Measurements from ENCODE around the gene RBBP4. TPM values are rescaled to one million over a fixed set of nuclear protein-coding genes. Genes with fewer than 3 reads are reported as not detected.

RBBP4 gene
- total RNA-seq, 1 donor: 109 TPM

- DNase-seq (ENCODE audit: low read depth): no peak
- no peak overlapping the region for H3K4me3 ChIP-seq (ENCODE audit: low read depth, low read length)
- no peak for TF ChIP-seq CTCF (IDR thresholded peaks at IDR 0.05; ENCODE audit: insufficient read depth, low read length)
Measured at GRCh38 chr1:32715901-32716311, 64.9 kb downstream of the RBBP4 start.

- no peak for DNase-seq (ENCODE audit: low read depth)
- no peak for TF ChIP-seq CTCF (IDR thresholded peaks at IDR 0.05; ENCODE audit: insufficient read depth, low read length)
Measured at GRCh38 chr1:32716312-32717148, 65.5 kb downstream of the RBBP4 start.

GRCh38 chr1:32717503-32717902, 66.5 kb downstream of the RBBP4 start:
- no peak for DNase-seq (ENCODE audit: low read depth)
- TF ChIP-seq CTCF (IDR thresholded peaks at IDR 0.05; ENCODE audit: insufficient read depth, low read length): no peak
- H3K4me3 ChIP-seq (ENCODE audit: low read depth, low read length): no peak overlapping the region

More at GRCh38 chr1:32716312-32717148, 65.5 kb downstream of the RBBP4 start:
- no peak overlapping the region for H3K4me3 ChIP-seq (ENCODE audit: low read depth, low read length)

- no peak for TF ChIP-seq CTCF (IDR thresholded peaks at IDR 0.05; ENCODE audit: insufficient read depth, low read length)
- no peak for DNase-seq (ENCODE audit: low read depth)
Measured at GRCh38 chr1:32718036-32718435, 67.0 kb downstream of the RBBP4 start.

GRCh38 chr1:32718527-32718926, 67.5 kb downstream of the RBBP4 start:
- H3K4me3 ChIP-seq (ENCODE audit: low read depth, low read length): no peak overlapping the region
- TF ChIP-seq CTCF (IDR thresholded peaks at IDR 0.05; ENCODE audit: insufficient read depth, low read length): no peak
- DNase-seq (ENCODE audit: low read depth): no peak

More at GRCh38 chr1:32718036-32718435, 67.0 kb downstream of the RBBP4 start:
- H3K4me3 ChIP-seq (ENCODE audit: low read depth, low read length): no peak overlapping the region

- no peak for DNase-seq (ENCODE audit: low read depth)
- H3K4me3 ChIP-seq (ENCODE audit: low read depth, low read length): no peak overlapping the region
- TF ChIP-seq CTCF (IDR thresholded peaks at IDR 0.05; ENCODE audit: insufficient read depth, low read length): no peak
Measured at GRCh38 chr1:32719681-32720275, 68.8 kb downstream of the RBBP4 start.

Measured in fibroblast of the aortic adventitia (primary cell).